Ovary (tissue), 9 donors: ENCODE data around the gene C2CD4A. TPM values are rescaled to one million over a fixed set of nuclear protein-coding genes. Genes with fewer than 3 reads are reported as not detected.
"Not testable (repeated sequence)": the region's sequence is repeated elsewhere in the genome, so short reads cannot be mapped to it uniquely, and the experiment has no call there.

Experiments used
- DNase-seq, 5 donors: peaks; one replicate each; pipeline ENCODE4 v3.0.0-alpha.2; 2019 to 2020
- H3K27ac ChIP-seq, 2 donors: fragments of 200-600 bp; one replicate each; pipeline versions ENCODE4 v1.5.1 to v1.8.0; 2019 to 2022
- H3K27me3 ChIP-seq: fragments of 200-600 bp; one replicate; pipeline ENCODE4 v1.8.0; 2022
- H3K36me3 ChIP-seq: fragments of 200-600 bp; sonication (generic); one replicate; pipeline ENCODE4 v1.5.1; 2019
- H3K4me1 ChIP-seq: one replicate; pipeline ENCODE4 v1.8.1; 2013; ENCODE audit warnings: mild to moderate bottlenecking, moderate library complexity; ENCODE audit not compliant: insufficient read depth
- H3K4me3 ChIP-seq: fragments of 200-600 bp; sonication (generic); one replicate; pipeline ENCODE4 v1.5.1; 2017
- H3K9me3 ChIP-seq, 2 donors: fragments of 200-600 bp in 1 of 2; sonication (generic) in 1 of 2; one replicate each; pipeline versions ENCODE4 v1.5.1 to v1.8.1; 2013 to 2019; ENCODE audit warnings: mild to moderate bottlenecking in 1 of 2, moderate library complexity in 1 of 2
- CTCF ChIP-seq, 3 donors: fragments of 450-650 bp in 2 of 3; fragments of 200-600 bp in 1 of 3; IDR thresholded peaks; one replicate each; pipeline versions ENCODE4 v1.5.1 to v1.8.0; 2016 to 2022; ENCODE audit warnings: antibody characterized with exemption in 3 of 3, mild to moderate bottlenecking in 1 of 3
- EP300 ChIP-seq: sonication (generic); formaldehyde crosslinking; IDR thresholded peaks from one replicate; pipeline ENCODE4 v1.6.1; 2017; ENCODE audit warnings: antibody characterized with exemption
- POLR2A ChIP-seq: fragments of 450-650 bp; IDR thresholded peaks from one replicate; pipeline ENCODE4 v1.6.1; 2017; ENCODE audit warnings: antibody characterized with exemption, mild to moderate bottlenecking, moderate library complexity
- WGBS, 3 donors: extraction: QIAGEN DNeasy Blood & Tissue Kit in 1 of 3; methylation state at CpG; one replicate each; pipeline versions ENCODE4 v1.1.5 to v1.1.7; 2013 to 2017; 5-methylcytosine and 5-hydroxymethylcytosine counted together
- intact Hi-C, 4 donors: fragments of 100-400 bp; cut with DNase I; formaldehyde crosslinking; loops; one replicate each; pipeline versions ENCODE4 v1.11.0 to v1.15.1; 2022 to 2023
- polyA plus RNA-seq, 2 donors: library from polyadenylated mRNA; stranded (reverse); fragments of 200-250 nt in 1 of 2; fragments of 350-450 nt in 1 of 2; fragmentation: Illumina TruSeq in 1 of 2; extraction: RNeasy Lipid Tissue Mini Kit (QIAGEN cat#74804) in 1 of 2; gene quantifications; one replicate each; pipeline ENCODE4 v1.2.3, GENCODE V29; 2013 to 2014
- total RNA-seq, 7 donors: library from RNA; depleted of rRNA in 2 of 7; stranded (reverse); fragments of >200 nt in 2 of 7; fragmentation: NEBNext Ultra II Directional in 3 of 7; extraction: Animal tissue kit (Norgen Biotek cat#: 25700) in 3 of 7; gene quantifications; one replicate each; pipeline versions ENCODE4 v1.1.0 to v1.2.4, GENCODE V29; 2016 to 2023
- donor health status: DM: no; HTN: no; CAD: no; lungs with moderate emphysema.
- donor health status: DM: no; HTN: no; CAD: no.
- donor health status: Bipolar disorder and iron deficiency.
- donor health status: DM: yes; HTN: yes; CAD: no.
- donor health status: DM: no; HTN: no; CAD: no.
- donor health status: DM: yes; HTN: yes; CAD: no.

The C2CD4A gene
- total and polyA plus RNA-seq, 9 donors = 0.02 to 0.13 (median 0.12) TPM; not detected in 5

GRCh38 chr15:62027263-62027565 lies 39.6 kb upstream of the C2CD4A start:
- Histone ChIP-seq H3K27me3 (no peaks in the 10 kb centered on the region), H3K9me3 (no peaks in the 10 kb centered on the region), H3K4me3 (no peak overlapping the region), H3K36me3 (no peaks in the 10 kb centered on the region), H3K4me1 (no peaks in the 10 kb centered on the region), H3K27ac (no peak overlapping the region)
- DNase-seq = no peak
- 83 to 90% (median 87%) methylated on average over 3 of the region's 3 CpGs for WGBS, 3 donors
- intact Hi-C loops = no loop called here
- TF ChIP-seq CTCF (IDR thresholded peaks at IDR 0.05) (no peak), EP300 (no peak), POLR2A (no peak)

- no peak for DNase-seq
- no peak for TF ChIP-seq EP300
- intact Hi-C loops = no loop called here
- 91 to 93% (median 93%) methylated on average over 5 of the region's 5 CpGs for WGBS, 3 donors
- Histone ChIP-seq H3K27ac (no peak overlapping the region), H3K9me3 (no peaks in the 10 kb centered on the region), H3K27me3 (no peaks in the 10 kb centered on the region), H3K4me3 (no peak overlapping the region), H3K4me1 (no peaks in the 10 kb centered on the region), H3K36me3 (no peaks in the 10 kb centered on the region)
These were observed 38.9 kb upstream of the C2CD4A start for GRCh38 chr15:62027916-62028315.

GRCh38 chr15:62035256-62035924 lies 31.4 kb upstream of the C2CD4A start:
- Histone ChIP-seq H3K27me3 (no peaks in the 10 kb centered on the region), H3K27ac (no peak overlapping the region), H3K9me3 (no peaks in the 10 kb centered on the region), H3K4me3 (no peak overlapping the region), H3K36me3 (no peaks in the 10 kb centered on the region), H3K4me1 (no peaks in the 10 kb centered on the region)
- DNase-seq = no peak
- 24 to 33% (median 31%) methylated on average over 2 of the region's 2 CpGs for WGBS, 3 donors
- TF ChIP-seq POLR2A (no peak), CTCF (IDR thresholded peaks at IDR 0.05) (no peak), EP300 (no peak)
- intact Hi-C loops = no loop called here

- no peak for DNase-seq
- intact Hi-C loops = no loop called here
- Histone ChIP-seq H3K36me3 (no peaks in the 10 kb centered on the region), H3K4me3 (no peak overlapping the region), H3K27me3 (no peaks in the 10 kb centered on the region), H3K27ac (no peak overlapping the region), H3K4me1 (no peaks in the 10 kb centered on the region), H3K9me3 (no peaks in the 10 kb centered on the region)
- WGBS, 3 donors = 73 to 89% (median 87%) methylated on average over 5 of the region's 5 CpGs
- no peak for TF ChIP-seq CTCF (IDR thresholded peaks at IDR 0.05)
- TF ChIP-seq POLR2A = no peak
- no peak for TF ChIP-seq EP300
These were observed 20.6 kb upstream of the C2CD4A start for GRCh38 chr15:62046078-62046743.

GRCh38 chr15:62047282-62047827 lies 19.4 kb upstream of the C2CD4A start:
- H3K27ac ChIP-seq = no peak overlapping the region
- intact Hi-C loops = no loop called here
- H3K36me3 ChIP-seq = no peaks in the 10 kb centered on the region
- WGBS, 3 donors = 87 to 93% (median 92%) methylated on average over 2 of the region's 2 CpGs
- no peak overlapping the region for H3K4me3 ChIP-seq
- no peak for DNase-seq
- TF ChIP-seq POLR2A (no peak), CTCF (IDR thresholded peaks at IDR 0.05) (no peak), EP300 (no peak)
- no peaks in the 10 kb centered on the region for H3K4me1 ChIP-seq
- no peaks in the 10 kb centered on the region for H3K27me3 ChIP-seq
- no peaks in the 10 kb centered on the region for H3K9me3 ChIP-seq

GRCh38 chr15:62048254-62048653 lies 18.5 kb upstream of the C2CD4A start:
- H3K27ac ChIP-seq, H3K36me3 ChIP-seq, H3K4me3 ChIP-seq, DNase-seq, H3K9me3 ChIP-seq, H3K27me3 ChIP-seq, H3K4me1 ChIP-seq, intact Hi-C loops: not testable (repeated sequence)
- 91 to 98% (median 93%) methylated on average over 4 of the region's 4 CpGs for WGBS, 3 donors
